ENCODE data around the gene PHLDB2. TPM values are rescaled to one million over a fixed set of nuclear protein-coding genes. Genes with fewer than 3 reads are reported as not detected.

Gene PHLDB2
- total RNA-seq, 1 experiment from 2014 or later = 23.7 TPM

- DNase-seq (ENCODE audit: low read depth) = peak; percentile 76
Observed at GRCh38 chr3:111956995-111957734, 98.1 kb downstream of the PHLDB2 start.

- peak; percentile 51 for DNase-seq (ENCODE audit: low read depth)
Observed at GRCh38 chr3:111961461-111962164, 102.5 kb downstream of the PHLDB2 start.

GRCh38 chr3:111963424-111963823 lies 104.4 kb downstream of the PHLDB2 start:
- peak; percentile 86 for DNase-seq (ENCODE audit: low read depth)

- DNase-seq (ENCODE audit: low read depth) = no peak
Observed at GRCh38 chr3:111965484-111965883, 106.4 kb downstream of the PHLDB2 start.

GRCh38 chr3:111967068-111967467 lies 108.0 kb downstream of the PHLDB2 start:
- DNase-seq (ENCODE audit: low read depth) = no peak

- peak; percentile 76 for DNase-seq (ENCODE audit: low read depth)
Observed at GRCh38 chr3:111967651-111968274, 108.7 kb downstream of the PHLDB2 start.

GRCh38 chr3:111968319-111969054 lies 109.4 kb downstream of the PHLDB2 start:
- no peak for DNase-seq (ENCODE audit: low read depth)

GRCh38 chr3:111970376-111970775 lies 111.3 kb downstream of the PHLDB2 start:
- DNase-seq (ENCODE audit: low read depth) = no peak

GRCh38 chr3:111971533-111972130 lies 112.6 kb downstream of the PHLDB2 start:
- DNase-seq (ENCODE audit: low read depth) = no peak

- no peak for DNase-seq (ENCODE audit: low read depth)
Observed at GRCh38 chr3:111972891-111973290, 113.8 kb downstream of the PHLDB2 start.

- no peak for DNase-seq (ENCODE audit: low read depth)
Observed at GRCh38 chr3:111975131-111975530, 116.1 kb downstream of the PHLDB2 start.

- no peak for DNase-seq (ENCODE audit: low read depth)
Observed at GRCh38 chr3:111976254-111976653, 117.2 kb downstream of the PHLDB2 start.

GRCh38 chr3:111978583-111979433 lies 119.7 kb downstream of the PHLDB2 start, which contains the start of gene ABHD10:
ABHD10 (plus strand) TSS chr3:111979026; CDS start chr3:111979062, 36 bp downstream.
- DNase-seq (ENCODE audit: low read depth) = peak; percentile 98

GRCh38 chr3:111979434-111980038 lies 120.5 kb downstream of the PHLDB2 start:
- DNase-seq (ENCODE audit: low read depth) = peak; percentile 5

- DNase-seq (ENCODE audit: low read depth) = no peak
Observed at GRCh38 chr3:111980716-111981456, 121.8 kb downstream of the PHLDB2 start.

- DNase-seq (ENCODE audit: low read depth) = no peak
Observed at GRCh38 chr3:111981457-111981763, 122.3 kb downstream of the PHLDB2 start.

- DNase-seq (ENCODE audit: low read depth) = no peak
Observed at GRCh38 chr3:111984636-111985298, 125.7 kb downstream of the PHLDB2 start.

- DNase-seq (ENCODE audit: low read depth) = no peak
Observed at GRCh38 chr3:111986800-111987199, 127.7 kb downstream of the PHLDB2 start.
